HG02943 (cell line): ENCODE data around the gene ATP1B3.
"Not testable (repeated sequence)": the region's sequence is repeated elsewhere in the genome, so short reads cannot be mapped to it uniquely, and the experiment has no call there.

Experiments
- ATAC-seq: cut with Tn5 transposase; IDR thresholded peaks from one replicate; pipeline ENCODE4 v1.9.1; 2021; ENCODE audit warnings: mild to moderate bottlenecking, low read depth, moderate library complexity; ENCODE audit not compliant: unreplicated experiment

ATP1B3 gene

DNA sequence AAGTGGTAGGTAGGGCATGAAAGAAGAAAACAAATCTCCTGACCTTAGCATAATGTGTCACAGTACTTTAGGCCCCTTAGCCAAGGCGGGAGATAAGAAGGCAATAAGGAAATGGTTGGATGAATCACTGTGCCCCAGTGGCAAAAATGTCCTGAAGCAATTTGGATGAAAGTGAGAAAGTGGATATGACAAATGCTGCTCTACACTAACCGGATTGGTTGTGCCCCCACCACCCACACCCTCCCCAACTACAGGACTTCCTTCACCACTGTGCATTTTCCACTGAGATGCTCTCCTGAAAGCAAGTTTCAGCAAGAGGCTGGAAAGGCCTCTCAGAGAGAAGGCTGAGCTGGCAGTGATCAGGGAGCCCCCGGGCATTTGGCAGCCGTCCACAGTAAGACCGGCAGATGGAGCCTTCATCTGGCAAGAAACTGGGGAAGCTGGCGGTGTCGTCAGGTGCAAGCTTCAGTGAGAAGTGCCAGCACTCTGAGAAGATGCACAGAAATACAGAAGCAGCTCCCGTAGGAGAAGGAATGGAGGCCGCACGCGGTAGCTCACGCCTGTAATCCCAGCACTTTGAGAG lies 63.8 kb downstream of the ATP1B3 start:
- no peak for ATAC-seq

DNA sequence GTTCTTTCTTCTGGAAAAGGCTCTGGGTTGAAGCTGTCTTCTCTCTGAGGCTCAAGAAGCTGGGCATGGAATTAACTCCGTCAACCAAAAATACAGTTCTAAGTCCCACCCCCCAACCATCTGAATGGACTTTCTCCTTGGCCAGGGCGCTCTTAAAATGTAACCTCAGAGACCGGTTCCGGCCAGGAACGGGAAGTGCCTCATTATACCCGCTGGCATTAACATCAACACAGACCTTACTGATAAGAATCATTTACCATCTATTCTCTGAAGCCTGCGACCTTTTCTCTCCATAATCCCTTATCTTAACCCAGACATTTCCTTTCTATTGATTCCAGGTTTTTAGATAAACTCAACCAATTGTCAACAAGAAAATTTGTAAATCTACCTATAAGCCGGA lies 64.7 kb downstream of the ATP1B3 start:
- ATAC-seq, result no peak

DNA sequence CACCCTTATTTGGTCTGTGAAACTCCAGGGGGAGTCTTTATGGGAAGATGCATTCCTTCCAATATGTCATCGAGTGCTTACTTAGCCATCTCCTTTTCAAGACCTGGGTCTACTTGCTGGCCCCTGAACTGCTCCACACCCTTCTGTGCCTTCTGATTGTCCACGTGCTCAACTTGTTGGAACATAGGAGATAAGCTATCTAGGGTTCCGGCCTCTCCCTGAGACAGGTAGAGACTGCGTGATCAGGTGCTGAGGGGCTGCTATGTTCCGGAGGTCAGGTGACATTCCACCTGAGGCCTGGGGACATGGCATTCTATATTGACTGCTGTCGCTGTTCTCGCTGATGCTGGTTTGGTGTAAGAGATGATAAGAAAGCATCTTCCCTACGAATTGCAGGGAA lies 65.6 kb downstream of the ATP1B3 start:
- ATAC-seq, result no peak

DNA sequence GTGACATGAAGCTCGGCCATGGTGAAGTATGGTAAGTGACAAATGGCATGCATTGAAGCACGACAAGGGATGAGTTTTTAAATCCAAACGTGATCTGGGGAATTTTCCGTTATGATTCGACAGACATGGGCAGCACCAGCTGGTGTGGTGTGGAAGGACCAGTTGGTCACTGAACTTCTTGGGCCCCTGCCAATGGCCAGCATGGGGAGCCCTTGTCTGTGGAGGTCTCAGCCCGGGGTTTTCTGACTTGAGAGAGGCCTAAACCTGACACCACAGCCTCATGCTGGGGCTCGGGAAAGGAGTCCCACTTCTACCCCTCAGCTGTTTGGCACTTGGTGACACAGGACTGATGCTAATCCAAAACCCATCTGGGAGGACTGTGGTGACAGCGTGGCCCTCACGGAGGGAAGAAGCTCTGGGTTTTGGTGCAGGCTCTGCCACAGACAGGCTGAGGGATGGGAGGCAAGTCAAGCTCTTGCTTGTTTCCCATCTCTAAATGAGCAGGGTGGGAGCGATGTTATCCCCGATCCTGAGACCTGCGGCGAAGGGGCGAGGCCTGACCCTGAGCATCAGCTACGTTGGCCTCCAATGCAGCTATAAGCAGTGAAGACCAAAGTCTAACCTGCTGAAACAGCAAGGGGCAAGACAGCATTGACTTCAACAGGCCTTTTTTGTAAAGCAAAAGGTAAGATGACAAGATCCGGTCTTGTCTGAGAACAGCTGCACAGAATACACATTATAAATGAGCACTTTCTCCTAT lies 69.5 kb downstream of the ATP1B3 start:
- ATAC-seq, result no peak

DNA sequence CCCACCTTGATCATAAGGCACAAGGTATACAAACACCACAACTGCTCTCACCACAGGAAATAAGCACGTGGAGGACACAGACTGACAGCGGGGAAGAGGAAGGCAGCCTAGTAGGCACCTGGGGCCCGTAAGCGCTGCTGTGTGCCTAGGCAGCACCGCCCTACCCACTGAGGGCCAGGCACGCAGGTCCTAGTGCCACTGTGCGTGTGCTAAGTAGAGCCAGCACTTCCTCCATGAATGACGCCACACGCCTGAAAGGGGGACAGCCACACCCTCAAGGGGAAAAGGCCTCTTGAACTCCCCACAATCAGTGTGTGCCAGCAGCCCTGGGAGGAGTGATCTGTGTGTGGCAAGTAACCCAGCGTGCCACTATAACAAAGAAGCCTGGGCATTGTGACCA lies 73.0 kb downstream of the ATP1B3 start:
- ATAC-seq, result no peak

DNA sequence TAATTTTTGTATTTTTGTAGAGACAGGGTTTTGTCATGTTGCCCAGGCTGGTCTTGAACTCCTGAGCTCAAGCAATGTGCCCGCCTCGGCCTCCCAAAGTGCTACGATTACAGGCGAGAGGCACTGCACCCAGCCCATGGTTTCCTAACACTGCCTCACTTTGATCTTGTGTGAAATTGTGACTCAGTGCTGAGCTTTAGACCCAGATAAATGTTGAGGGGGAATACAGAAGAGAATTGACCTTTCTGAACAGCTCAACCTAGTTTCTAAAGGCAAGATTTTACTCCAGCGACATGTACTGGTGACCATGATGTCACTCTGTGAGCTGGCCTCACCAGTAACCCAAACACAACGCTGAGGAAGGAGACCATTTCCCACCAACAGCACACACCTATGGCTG lies 73.5 kb downstream of the ATP1B3 start:
- no peak for ATAC-seq

DNA sequence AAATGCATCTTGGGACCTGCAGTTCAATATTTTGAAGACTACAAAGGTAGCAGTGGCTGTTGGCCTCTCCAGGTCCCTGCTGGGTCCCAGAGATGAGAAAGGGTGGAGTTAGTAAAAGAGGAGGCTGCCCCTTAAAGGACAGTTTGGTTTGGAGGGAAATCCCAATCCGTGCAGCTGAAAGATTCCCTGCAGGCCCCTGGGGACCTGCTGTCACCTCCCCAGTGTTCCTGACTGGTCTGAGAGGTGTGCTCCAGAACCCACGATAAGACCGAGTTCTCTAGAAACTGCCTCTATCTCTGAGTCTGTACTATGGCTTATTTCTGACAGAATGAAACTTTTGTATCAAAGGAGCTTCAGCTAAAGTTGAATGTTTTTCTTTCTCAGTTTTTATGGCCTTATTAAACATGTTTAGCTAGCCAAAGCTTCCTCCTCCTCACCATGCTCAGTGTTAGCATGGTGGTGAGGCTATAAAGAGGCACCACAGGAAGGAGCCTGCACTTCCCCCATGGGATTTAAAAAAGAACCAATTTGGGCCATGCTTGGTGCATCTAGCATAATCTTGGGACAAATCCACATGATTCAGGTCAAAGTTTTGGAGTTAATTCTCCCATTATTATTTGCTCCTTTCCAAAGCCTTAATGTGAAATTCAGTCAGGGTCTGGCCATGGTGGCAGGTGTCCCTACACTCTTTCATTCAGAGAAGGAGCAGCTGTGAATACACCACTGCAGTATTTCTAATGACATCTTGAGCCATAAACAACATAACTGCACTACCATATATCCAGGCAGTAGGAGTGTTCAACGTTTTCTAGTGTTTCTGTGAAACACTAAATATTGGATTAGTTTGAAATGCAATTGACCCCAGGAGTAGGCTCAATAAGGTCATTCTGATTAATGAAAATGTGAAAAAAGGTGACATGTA lies 74.4 kb downstream of the ATP1B3 start:
- no peak for ATAC-seq

DNA sequence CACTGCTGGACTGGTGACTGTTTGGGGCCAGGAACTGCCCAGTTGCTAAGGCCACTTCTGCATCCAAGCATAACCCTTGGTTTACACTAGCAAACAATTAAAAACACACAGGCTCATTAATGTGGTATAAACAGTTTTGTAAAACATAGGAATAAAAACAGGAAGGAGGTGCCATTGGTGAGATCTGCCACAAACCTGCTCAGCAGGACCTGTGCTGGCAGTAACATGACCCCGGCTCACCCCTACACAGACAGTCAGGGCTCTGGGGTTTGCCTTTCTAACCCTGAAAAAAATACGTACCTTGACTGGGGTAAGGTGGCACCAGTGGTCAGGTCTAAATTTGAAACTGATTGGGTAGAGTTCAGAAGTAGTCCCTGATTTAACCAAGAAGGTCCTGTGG lies 76.2 kb downstream of the ATP1B3 start:
- ATAC-seq, result no peak

DNA sequence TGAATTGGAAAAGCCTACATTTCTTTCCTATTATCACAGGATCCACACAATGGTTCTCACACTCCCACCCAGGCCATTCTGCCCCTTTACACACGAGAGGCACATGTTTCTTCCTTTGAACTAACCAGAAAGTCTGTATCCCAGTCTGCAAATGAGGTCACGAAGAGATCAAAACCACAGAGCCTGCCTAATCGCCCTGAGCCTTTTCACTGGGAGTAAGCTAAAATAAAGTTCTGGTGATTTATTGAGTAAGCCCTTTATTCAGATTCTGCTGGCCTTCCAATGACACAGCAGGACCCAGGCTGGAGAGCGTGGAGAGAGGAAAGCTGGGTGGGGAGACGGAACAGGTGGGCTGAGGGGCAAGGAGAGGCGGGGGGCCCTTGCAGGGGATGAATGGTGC lies 78.7 kb downstream of the ATP1B3 start:
- no peak for ATAC-seq

DNA sequence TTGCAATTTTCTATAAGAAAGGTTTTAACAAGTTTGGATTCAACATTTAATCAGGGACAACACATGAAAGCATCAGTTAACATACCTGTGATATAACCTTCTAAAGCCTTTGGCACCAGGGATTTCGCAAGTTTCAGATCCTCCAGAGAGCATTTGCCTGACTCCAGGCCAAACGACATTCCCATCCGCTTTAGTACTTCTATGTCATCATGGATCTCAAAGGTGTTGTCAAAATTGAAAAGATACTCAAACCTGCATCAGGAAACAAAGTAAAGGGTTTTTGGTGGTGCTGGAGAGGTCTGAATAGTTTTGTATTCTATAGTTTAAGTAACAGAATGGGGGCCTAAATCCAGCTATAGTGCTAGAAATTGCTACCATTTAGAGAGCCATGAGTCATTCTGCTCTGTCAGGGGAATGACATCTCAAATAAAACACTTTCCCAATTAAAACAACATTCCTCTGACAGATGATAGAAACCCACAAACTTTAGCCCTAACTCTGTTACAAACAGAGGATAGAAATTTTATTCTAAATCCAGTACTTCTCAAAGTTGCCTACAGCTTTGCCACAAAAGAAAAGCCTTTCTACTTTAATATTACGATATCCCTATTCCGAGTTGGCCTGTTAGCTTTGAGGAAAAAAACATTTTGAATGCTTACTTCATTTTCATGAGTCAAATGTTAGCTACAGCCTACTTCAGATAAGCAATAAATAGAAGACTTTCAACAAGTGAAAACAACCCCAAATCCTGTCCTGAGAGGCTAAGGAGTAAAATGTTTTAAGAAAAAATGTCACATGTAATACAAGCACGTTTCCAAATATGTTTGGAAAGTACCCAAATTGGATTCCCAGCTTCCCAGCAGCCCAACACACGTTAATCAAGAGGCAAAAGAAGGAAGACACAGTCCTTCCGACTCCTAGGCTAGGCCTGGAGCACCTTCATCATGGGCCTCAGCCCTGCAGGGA lies 83.4 kb downstream of the ATP1B3 start:
- no peak for ATAC-seq

DNA sequence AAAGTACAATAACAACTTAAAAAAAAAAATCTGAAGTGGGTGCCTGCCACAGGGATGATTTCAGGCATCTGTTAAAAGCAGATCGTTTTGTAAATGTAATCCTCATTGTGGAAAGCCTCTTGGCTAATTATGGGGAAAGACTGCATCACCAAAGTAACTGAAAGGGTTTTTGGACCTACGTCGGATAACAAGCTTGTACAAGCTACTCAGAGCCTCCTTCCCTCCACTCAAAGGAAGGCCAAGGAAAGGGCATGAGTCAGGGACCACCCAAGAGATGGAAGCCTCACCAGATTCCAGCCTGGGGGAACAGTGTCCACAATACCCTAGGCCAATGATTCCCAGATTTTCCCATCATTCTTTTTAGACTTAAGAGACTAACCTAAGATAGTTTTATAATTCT lies 84.3 kb downstream of the ATP1B3 start:
- no peak for ATAC-seq

DNA sequence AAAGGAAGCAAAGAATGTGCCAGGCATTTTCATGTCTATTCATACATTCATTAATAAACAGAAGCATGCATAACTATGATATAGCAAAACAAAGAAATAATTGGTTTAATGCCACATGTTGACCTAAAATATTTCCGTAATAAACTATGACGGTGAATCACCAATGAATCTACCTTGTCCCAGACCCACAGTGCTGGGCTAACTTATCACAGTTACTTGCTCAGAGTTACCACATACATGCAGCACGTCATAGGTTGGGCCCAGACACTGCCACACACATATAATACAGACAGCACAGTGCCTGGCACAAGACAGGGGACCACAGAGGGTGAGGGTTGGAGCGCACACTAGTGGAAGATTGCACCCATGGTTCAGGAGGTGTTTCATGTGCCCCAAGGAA lies 86.9 kb downstream of the ATP1B3 start:
- no peak for ATAC-seq

DNA sequence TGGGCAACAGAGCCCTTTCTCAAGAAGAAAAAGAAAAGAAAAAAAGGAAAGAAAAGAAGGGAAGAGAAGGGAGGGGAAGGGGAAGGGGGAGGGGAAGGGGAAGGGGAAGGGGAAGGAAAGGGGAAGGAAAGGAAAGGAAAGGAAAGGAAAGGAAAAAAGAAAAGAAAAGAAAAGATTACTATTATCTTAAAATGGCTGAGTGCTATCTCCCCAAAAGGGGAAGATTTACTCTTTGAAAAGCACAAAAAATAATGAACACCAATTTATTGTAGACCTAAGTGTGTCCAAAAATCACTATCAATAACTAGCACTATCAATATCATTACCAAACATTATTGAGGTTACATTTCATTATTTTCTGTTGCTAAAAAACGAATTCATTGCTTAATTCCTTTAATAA lies 89.0 kb downstream of the ATP1B3 start:
- no peak for ATAC-seq

DNA sequence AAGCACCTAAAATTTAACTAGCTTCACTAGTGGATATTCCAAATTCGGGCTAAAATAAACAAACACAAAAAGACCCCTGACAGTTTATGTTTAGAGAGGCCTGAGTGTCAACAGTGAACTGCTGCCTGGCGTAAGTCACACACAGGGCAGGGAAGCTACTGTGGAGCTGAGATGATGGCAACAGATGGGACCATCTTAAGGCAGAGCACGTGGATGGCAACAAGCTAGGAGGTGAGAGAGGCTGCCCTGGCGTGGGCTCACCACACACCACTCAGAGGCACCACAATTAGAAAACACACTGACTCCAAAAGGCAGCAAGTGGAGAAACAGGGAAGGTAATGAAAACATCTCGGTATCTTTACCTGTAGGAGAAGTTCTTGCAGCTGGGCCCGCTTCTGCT lies 93.3 kb downstream of the ATP1B3 start:
- ATAC-seq, result no peak

DNA sequence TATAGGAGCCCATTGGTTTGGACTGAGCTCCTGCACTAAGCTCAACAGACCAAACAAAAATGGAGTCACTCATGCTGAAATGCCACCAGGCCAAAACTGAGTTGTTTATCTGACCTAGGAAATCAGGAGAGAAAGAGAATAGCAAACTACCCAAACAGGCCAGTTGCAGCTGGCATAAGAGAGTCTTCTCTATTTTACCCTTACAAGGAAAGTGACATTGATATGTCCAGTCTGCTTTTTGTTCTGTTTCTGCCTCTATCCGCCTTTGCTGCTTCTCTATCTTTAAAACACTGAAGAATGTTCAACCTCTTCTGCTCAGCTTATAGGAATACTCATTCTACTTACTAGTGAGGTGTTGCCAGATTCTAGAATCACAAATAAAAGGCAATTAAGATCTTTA lies 95.1 kb downstream of the ATP1B3 start:
- ATAC-seq, result no peak

DNA sequence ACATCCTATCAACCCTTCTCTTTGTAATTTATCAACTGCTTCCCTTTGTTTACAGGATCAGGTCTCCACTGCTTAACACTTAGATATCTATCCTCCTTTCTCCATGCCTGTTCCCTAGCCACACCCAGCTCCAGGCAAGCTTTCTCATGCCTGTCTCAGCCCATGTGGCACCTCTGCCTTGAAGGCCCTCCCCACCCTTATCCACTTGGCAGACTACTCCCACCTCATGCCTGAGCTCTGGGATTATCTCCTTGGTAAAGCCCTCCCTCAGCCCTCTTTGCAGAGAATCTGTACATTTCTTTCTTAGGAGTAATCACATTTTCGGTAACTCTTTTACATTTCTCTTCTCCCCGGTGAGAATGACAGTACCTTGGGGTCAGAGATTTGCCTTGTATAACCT lies 96.0 kb downstream of the ATP1B3 start:
- no peak for ATAC-seq

DNA sequence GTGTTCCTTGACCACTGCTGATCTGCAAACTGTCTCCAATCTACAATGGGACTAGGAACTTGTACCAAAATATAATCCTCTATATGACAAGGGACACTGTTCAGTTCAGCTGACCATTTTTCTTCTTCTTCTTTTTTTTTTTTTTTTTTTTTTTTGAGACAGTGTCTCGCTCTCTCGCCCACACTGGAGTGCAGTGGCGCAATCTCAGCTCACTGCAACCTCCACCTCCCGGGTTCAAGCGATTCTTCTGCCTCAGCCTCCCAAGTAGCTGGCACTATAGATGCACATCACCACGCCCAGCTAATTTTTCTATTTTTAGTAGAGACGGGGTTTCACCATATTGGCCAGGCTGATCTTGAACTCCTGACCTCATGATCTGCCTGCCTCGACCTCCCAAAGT lies 98.3 kb downstream of the ATP1B3 start:
- not testable (repeated sequence) for ATAC-seq
